H1 (cell line): Measurements from ENCODE around the gene ERAP2. TPM values are rescaled to one million over a fixed set of nuclear protein-coding genes. Genes with fewer than 3 reads are reported as not detected.

Experiments used
- SP1 ChIP-seq: IDR thresholded peaks from 2 replicates; pipeline ENCODE4 v1.6.1; 2011; ENCODE audit warnings: low read depth, low read length
- polyA plus RNA-seq, 7 experiments: library from polyadenylated mRNA; depleted of rRNA in 3 of 7; stranded (reverse) in 5 of 7; unstranded in 2 of 7; fragments of >200 nt in 5 of 7; fragments of 200-250 nt in 2 of 7; gene quantifications; 1 replicate in 5 of 7; 2 replicates in 1 of 7; 4 replicates in 1 of 7; pipeline versions ENCODE4 v1.2.1 to v1.2.3, GENCODE V29; 2011 to 2013; ENCODE audit warnings: missing spikeins in 2 of 7, mixed read lengths in 2 of 7
- total RNA-seq: library from RNA; stranded (reverse); fragmentation: NEBNext Ultra II Directional; extraction: Animal tissue kit (Norgen Biotek cat#: 25700); gene quantifications from 2 replicates; pipeline ENCODE4 v1.2.1, GENCODE V29; 2021

The ERAP2 gene
- total and polyA plus RNA-seq, 2 of the 8 experiments (the other 6 are each of a cell fraction or from before 2014, with no cell fraction given) = 0.14 TPM; not detected in 1

GRCh38 chr5:96957254-96958049 lies 81.2 kb downstream of the ERAP2 start (continued):
- no peak for TF ChIP-seq SP1
